ENCODE measurements around the gene RBKS. TPM values are rescaled to one million over a fixed set of nuclear protein-coding genes. Genes with fewer than 3 reads are reported as not detected.

The RBKS gene
- total RNA-seq, 4 donors from 2014 or later: 2.1 to 12.3 (median 4.8) TPM

GRCh38 chr2:27852691-27853090, 37.5 kb downstream of the RBKS start:
- TF ChIP-seq CTCF (IDR thresholded peaks at IDR 0.05): no peak
- DNase-seq (ENCODE audit: low spot score): no peak

GRCh38 chr2:27849558-27850205, 40.5 kb downstream of the RBKS start:
- no peak for TF ChIP-seq CTCF (IDR thresholded peaks at IDR 0.05)
- ATAC-seq (ENCODE audit: low FRiP score) (no peak), DNase-seq (ENCODE audit: low spot score) (no peak)

More at GRCh38 chr2:27852691-27853090, 37.5 kb downstream of the RBKS start:
- no peak for ATAC-seq (ENCODE audit: low FRiP score)

GRCh38 chr2:27847333-27847732, 42.9 kb downstream of the RBKS start:
- no peak for DNase-seq (ENCODE audit: low spot score)
- ATAC-seq (ENCODE audit: low FRiP score): no peak
- no peak for TF ChIP-seq CTCF (IDR thresholded peaks at IDR 0.05)

GRCh38 chr2:27844821-27845255, 45.3 kb downstream of the RBKS start:
- DNase-seq (ENCODE audit: low spot score): no peak
- no peak for ATAC-seq (ENCODE audit: low FRiP score)
- TF ChIP-seq CTCF (IDR thresholded peaks at IDR 0.05): no peak

GRCh38 chr2:27843992-27844391, 46.2 kb downstream of the RBKS start:
- DNase-seq (ENCODE audit: low spot score) (no peak), ATAC-seq (ENCODE audit: low FRiP score) (no peak)
- TF ChIP-seq CTCF (IDR thresholded peaks at IDR 0.05): no peak

GRCh38 chr2:27842894-27843293, 47.3 kb downstream of the RBKS start:
- TF ChIP-seq CTCF (IDR thresholded peaks at IDR 0.05): no peak
- DNase-seq (ENCODE audit: low spot score) (no peak), ATAC-seq (ENCODE audit: low FRiP score) (no peak)

- TF ChIP-seq CTCF (IDR thresholded peaks at IDR 0.05): no peak
- ATAC-seq (ENCODE audit: low FRiP score): no peak
- no peak for DNase-seq (ENCODE audit: low spot score)
Measured at GRCh38 chr2:27839022-27839618, 51.1 kb downstream of the RBKS start.

Data from omental fat pad (tissue), 4 donors.